Liver (tissue), 9 donors: ENCODE measurements around the gene HDAC9. TPM values are rescaled to one million over a fixed set of nuclear protein-coding genes. Genes with fewer than 3 reads are reported as not detected.

Source experiments
- DNase-seq: peaks from one replicate; pipeline ENCODE4 v3.0.0-alpha.2; 2017; ENCODE audit warnings: low spot score
- H3K27ac ChIP-seq, 2 donors: one replicate each; pipeline ENCODE4 v1.7.0; 2013; ENCODE audit warnings: inconsistent platforms in 2 of 2, low read length in 2 of 2, control low read depth in 1 of 2, low read depth in 1 of 2, mild to moderate bottlenecking in 1 of 2
- H3K27me3 ChIP-seq, 4 donors: one replicate each; pipeline versions ENCODE4 v1.6.1 to v1.7.0; 2013; ENCODE audit warnings: low read length in 3 of 4, inconsistent platforms in 1 of 4, mild to moderate bottlenecking in 1 of 4, moderate library complexity in 1 of 4; ENCODE audit not compliant: control insufficient read depth in 4 of 4, insufficient read depth in 4 of 4
- H3K36me3 ChIP-seq, 4 donors: one replicate each; pipeline versions ENCODE4 v1.6.1 to v1.7.0; 2013; ENCODE audit warnings: low read length in 3 of 4, mild to moderate bottlenecking in 3 of 4, low read depth in 1 of 4, moderate library complexity in 1 of 4; ENCODE audit not compliant: control insufficient read depth in 4 of 4, insufficient read depth in 3 of 4
- H3K4me1 ChIP-seq, 4 donors: one replicate each; pipeline versions ENCODE4 v1.6.1 to v1.7.0; 2013; ENCODE audit warnings: low read length in 3 of 4, mild to moderate bottlenecking in 3 of 4, moderate library complexity in 1 of 4; ENCODE audit not compliant: control insufficient read depth in 4 of 4, insufficient read depth in 4 of 4
- H3K4me3 ChIP-seq, 3 donors: one replicate each; pipeline versions ENCODE4 v1.6.1 to v1.7.0; 2013; ENCODE audit warnings: low read length in 3 of 3, control low read depth in 1 of 3, low read depth in 1 of 3, mild to moderate bottlenecking in 1 of 3
- H3K9ac ChIP-seq, 2 donors: one replicate each; pipeline ENCODE4 v1.7.0; 2013; ENCODE audit warnings: low read length in 2 of 2, mild to moderate bottlenecking in 2 of 2, moderate library complexity in 2 of 2, control low read depth in 1 of 2, low read depth in 1 of 2
- H3K9me3 ChIP-seq, 4 donors: one replicate each; pipeline versions ENCODE4 v1.6.1 to v1.7.0; 2013; ENCODE audit warnings: low read length in 3 of 4; ENCODE audit not compliant: control insufficient read depth in 4 of 4
- EGR1 ChIP-seq, 2 donors: IDR thresholded peaks; 2 replicates each; pipeline ENCODE4 v1.6.1; 2016 to 2018; ENCODE audit warnings: antibody characterized with exemption in 2 of 2, low read depth in 2 of 2
- FOXA2 ChIP-seq: IDR thresholded peaks from 2 replicates; pipeline ENCODE4 v1.6.1; 2016; ENCODE audit warnings: antibody characterized with exemption
- NR2F2 ChIP-seq: IDR thresholded peaks from 2 replicates; pipeline ENCODE4 v1.6.1; 2016; ENCODE audit warnings: antibody characterized with exemption
- SP1 ChIP-seq: IDR thresholded peaks from 2 replicates; pipeline ENCODE4 v1.6.1; 2018; ENCODE audit warnings: antibody characterized with exemption, mild to moderate bottlenecking
- WGBS: extraction: QIAGEN DNeasy Blood & Tissue Kit; methylation state at CpG from one replicate; pipeline ENCODE4 v1.1.7; 2013; 5-methylcytosine and 5-hydroxymethylcytosine counted together
- polyA plus RNA-seq, 2 donors: library from polyadenylated mRNA; stranded (reverse) in 1 of 2; unstranded in 1 of 2; fragments of 200-250 nt in 1 of 2; fragments of >200 nt in 1 of 2; fragmentation: Nextera tagmentation in 1 of 2; extraction: Ambion mirVana in 1 of 2; gene quantifications; one replicate each; pipeline versions ENCODE4 v1.2.1 to v1.2.3, GENCODE V29; 2013 to 2015
- total RNA-seq, 2 donors: library from RNA; depleted of rRNA; stranded (reverse); fragments of >200 nt; gene quantifications; one replicate each; pipeline ENCODE4 v1.2.3, GENCODE V29; 2014
- TF ChIP-seq, protein P1 (sequence below): IDR thresholded peaks from 2 replicates; pipeline ENCODE4 v1.6.1; 2016; ENCODE audit warnings: antibody characterized with exemption
- TF ChIP-seq, protein P2 (sequence below): IDR thresholded peaks from 2 replicates; pipeline ENCODE4 v1.6.1; 2016; ENCODE audit warnings: antibody characterized with exemption
- TF ChIP-seq, protein P3 (sequence below): IDR thresholded peaks from 2 replicates; pipeline ENCODE4 v1.6.1; 2016; ENCODE audit warnings: antibody characterized with exemption, mild to moderate bottlenecking
- TF ChIP-seq, protein P4 (sequence below): fragments of 150-350 bp; IDR thresholded peaks from 2 replicates; pipeline ENCODE4 v1.5.1; 2017; ENCODE audit warnings: improper control_type of control experiment, low read depth, low read length; ENCODE audit not compliant: missing input control
- donor health status: healthy.
- donor health status: healthy.
- donor health status: healthy.
- donor health status: healthy.
- donor health status: healthy.

HDAC9 gene
- total and polyA plus RNA-seq, 4 donors: 1.0 to 10.1 (median 2.3) TPM

DNA sequence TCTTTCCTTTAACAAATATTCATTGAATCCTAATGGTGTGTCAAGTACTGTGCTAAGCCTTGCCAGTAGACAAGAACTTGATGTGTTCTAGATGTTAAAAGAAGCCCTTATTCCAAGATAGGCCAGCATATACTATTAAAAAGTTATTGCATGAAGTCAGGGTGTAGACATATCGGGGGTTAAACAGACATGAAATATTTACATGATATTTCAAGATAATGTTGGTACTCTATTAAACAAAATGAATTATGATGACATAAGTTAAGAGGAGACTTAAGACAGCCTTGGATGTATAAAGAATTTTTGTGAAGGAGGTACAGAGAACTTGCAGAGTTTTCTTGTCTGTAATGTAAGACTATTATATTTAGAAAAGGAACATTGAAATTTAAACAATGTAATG is 44.8 kb downstream of the HDAC9 start (continued):
- TF ChIP-seq, protein P1, sequence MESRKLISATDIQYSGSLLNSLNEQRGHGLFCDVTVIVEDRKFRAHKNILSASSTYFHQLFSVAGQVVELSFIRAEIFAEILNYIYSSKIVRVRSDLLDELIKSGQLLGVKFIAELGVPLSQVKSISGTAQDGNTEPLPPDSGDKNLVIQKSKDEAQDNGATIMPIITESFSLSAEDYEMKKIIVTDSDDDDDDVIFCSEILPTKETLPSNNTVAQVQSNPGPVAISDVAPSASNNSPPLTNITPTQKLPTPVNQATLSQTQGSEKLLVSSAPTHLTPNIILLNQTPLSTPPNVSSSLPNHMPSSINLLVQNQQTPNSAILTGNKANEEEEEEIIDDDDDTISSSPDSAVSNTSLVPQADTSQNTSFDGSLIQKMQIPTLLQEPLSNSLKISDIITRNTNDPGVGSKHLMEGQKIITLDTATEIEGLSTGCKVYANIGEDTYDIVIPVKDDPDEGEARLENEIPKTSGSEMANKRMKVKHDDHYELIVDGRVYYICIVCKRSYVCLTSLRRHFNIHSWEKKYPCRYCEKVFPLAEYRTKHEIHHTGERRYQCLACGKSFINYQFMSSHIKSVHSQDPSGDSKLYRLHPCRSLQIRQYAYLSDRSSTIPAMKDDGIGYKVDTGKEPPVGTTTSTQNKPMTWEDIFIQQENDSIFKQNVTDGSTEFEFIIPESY: no peak

DNA sequence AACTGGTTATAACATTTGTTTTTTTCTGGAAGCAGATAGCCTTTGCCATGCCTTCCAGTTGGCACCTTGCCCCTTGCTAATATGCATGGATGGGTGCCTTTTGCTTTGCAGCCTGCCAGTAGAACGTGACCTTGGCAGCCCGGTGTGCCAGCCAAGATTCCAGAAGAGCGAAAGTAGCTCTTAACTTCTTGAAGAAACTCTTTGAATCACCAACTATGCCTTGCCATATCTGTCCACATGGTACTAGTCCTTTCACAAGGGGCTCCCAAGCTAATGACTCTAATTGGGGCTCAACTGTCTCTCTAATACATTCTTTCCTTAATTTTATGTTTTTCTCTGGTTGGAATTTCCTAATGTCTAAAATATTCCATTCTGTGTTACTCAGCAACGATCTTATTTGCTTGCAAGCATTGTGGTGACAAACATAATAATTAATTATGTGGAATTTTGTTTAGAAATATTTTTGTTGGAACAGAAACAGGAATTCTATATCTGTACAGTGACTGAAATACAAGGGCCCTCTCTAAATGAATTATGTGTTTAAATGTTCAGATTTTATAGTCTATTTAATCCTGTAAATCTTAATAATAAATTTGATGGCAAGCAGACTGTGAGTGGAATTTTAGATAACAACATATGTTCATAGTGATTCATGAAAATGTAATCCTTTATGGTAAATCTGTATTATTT is 45.8 kb downstream of the HDAC9 start:
- Histone ChIP-seq H3K27me3 (no peaks in the 10 kb centered on the region), H3K36me3 (no peaks in the 10 kb centered on the region), H3K4me1 (no peaks in the 10 kb centered on the region), H3K4me3 (no peak overlapping the region), H3K9me3 (no peaks in the 10 kb centered on the region), H3K27ac (no peak overlapping the region), H3K9ac (no peak overlapping the region)
- 57% methylated on average over 4 of the region's 4 CpGs for WGBS
- no peak for DNase-seq
- TF ChIP-seq, protein P2, sequence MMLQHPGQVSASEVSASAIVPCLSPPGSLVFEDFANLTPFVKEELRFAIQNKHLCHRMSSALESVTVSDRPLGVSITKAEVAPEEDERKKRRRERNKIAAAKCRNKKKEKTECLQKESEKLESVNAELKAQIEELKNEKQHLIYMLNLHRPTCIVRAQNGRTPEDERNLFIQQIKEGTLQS: no peak
- TF ChIP-seq NR2F2 (no peak), FOXA2 (no peak), EGR1 (IDR thresholded peaks at IDR 0.05; ENCODE audit: low read depth in 2 of 2) (no peak)

DNA sequence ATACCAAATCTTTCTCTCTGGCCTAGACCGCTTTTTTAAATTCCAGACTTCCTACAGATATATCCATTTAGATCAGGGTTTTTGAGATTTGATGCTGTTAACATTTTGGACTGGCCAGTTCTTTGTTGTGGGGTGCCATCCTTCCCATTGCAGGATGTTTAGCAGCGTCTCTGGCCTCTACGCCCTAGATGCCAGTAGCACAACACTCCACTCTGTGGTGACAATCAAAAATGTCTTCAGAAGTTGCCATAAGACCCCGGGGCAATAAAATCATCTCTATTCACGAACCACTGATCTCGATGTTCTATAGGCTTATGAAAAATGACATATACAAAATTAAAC is 46.3 kb downstream of the HDAC9 start:
- WGBS: 89% methylated on average over 6 of the region's 6 CpGs
- Histone ChIP-seq H3K9ac (no peak overlapping the region), H3K27me3 (no peaks in the 10 kb centered on the region), H3K4me1 (no peaks in the 10 kb centered on the region), H3K27ac (no peak overlapping the region), H3K9me3 (no peaks in the 10 kb centered on the region), H3K36me3 (no peaks in the 10 kb centered on the region), H3K4me3 (no peak overlapping the region)
- TF ChIP-seq, protein P3, sequence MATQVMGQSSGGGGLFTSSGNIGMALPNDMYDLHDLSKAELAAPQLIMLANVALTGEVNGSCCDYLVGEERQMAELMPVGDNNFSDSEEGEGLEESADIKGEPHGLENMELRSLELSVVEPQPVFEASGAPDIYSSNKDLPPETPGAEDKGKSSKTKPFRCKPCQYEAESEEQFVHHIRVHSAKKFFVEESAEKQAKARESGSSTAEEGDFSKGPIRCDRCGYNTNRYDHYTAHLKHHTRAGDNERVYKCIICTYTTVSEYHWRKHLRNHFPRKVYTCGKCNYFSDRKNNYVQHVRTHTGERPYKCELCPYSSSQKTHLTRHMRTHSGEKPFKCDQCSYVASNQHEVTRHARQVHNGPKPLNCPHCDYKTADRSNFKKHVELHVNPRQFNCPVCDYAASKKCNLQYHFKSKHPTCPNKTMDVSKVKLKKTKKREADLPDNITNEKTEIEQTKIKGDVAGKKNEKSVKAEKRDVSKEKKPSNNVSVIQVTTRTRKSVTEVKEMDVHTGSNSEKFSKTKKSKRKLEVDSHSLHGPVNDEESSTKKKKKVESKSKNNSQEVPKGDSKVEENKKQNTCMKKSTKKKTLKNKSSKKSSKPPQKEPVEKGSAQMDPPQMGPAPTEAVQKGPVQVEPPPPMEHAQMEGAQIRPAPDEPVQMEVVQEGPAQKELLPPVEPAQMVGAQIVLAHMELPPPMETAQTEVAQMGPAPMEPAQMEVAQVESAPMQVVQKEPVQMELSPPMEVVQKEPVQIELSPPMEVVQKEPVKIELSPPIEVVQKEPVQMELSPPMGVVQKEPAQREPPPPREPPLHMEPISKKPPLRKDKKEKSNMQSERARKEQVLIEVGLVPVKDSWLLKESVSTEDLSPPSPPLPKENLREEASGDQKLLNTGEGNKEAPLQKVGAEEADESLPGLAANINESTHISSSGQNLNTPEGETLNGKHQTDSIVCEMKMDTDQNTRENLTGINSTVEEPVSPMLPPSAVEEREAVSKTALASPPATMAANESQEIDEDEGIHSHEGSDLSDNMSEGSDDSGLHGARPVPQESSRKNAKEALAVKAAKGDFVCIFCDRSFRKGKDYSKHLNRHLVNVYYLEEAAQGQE: no peak
- TF ChIP-seq, protein P1: no peak
- no peak for TF ChIP-seq SP1
- TF ChIP-seq, protein P4, sequence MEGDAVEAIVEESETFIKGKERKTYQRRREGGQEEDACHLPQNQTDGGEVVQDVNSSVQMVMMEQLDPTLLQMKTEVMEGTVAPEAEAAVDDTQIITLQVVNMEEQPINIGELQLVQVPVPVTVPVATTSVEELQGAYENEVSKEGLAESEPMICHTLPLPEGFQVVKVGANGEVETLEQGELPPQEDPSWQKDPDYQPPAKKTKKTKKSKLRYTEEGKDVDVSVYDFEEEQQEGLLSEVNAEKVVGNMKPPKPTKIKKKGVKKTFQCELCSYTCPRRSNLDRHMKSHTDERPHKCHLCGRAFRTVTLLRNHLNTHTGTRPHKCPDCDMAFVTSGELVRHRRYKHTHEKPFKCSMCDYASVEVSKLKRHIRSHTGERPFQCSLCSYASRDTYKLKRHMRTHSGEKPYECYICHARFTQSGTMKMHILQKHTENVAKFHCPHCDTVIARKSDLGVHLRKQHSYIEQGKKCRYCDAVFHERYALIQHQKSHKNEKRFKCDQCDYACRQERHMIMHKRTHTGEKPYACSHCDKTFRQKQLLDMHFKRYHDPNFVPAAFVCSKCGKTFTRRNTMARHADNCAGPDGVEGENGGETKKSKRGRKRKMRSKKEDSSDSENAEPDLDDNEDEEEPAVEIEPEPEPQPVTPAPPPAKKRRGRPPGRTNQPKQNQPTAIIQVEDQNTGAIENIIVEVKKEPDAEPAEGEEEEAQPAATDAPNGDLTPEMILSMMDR: no peak
- no peak for DNase-seq
